Tongue (tissue), 2 donors: ENCODE data around the gene PLA2G4D. TPM values are rescaled to one million over a fixed set of nuclear protein-coding genes. Genes with fewer than 3 reads are reported as not detected.
A peak's percentile ranks its signal among the peaks of the same experiment; 100 is the strongest.

ENCODE experiments used
- DNase-seq: peaks from one replicate; pipeline ENCODE4 v3.0.0-alpha.2; 2015
- total RNA-seq: library from RNA; depleted of rRNA; stranded (reverse); fragments of >200 nt; gene quantifications from one replicate; pipeline ENCODE4 v1.2.3, GENCODE V29; 2014

PLA2G4D gene
- total RNA-seq, 1 donor from 2014 or later = not detected

- DNase-seq = no peak
These were observed 3.6 kb downstream of the PLA2G4D start for GRCh38 chr15:42090781-42091180.

GRCh38 chr15:42090370-42090769 lies 4.0 kb downstream of the PLA2G4D start:
- DNase-seq = no peak

DNA sequence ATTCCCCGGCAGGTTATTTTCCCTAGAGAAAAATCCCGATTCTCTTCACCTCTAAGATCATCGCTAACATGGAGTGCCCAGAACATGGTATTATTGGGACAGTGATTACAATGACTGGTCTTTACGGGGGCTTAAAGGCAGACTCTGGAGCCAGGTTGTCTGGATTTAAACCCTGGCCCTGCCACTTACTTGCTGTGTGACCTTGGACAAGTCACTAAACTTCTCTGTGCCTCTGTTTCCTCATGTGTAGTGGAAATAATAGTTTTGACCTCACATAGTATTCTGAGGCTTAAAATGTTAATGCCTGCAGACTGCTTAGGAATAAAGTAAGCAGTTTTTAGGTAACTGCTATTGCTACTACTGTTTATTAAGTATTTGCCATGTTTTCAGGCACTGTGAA lies 4.4 kb downstream of the PLA2G4D start:
- no peak for DNase-seq

DNA sequence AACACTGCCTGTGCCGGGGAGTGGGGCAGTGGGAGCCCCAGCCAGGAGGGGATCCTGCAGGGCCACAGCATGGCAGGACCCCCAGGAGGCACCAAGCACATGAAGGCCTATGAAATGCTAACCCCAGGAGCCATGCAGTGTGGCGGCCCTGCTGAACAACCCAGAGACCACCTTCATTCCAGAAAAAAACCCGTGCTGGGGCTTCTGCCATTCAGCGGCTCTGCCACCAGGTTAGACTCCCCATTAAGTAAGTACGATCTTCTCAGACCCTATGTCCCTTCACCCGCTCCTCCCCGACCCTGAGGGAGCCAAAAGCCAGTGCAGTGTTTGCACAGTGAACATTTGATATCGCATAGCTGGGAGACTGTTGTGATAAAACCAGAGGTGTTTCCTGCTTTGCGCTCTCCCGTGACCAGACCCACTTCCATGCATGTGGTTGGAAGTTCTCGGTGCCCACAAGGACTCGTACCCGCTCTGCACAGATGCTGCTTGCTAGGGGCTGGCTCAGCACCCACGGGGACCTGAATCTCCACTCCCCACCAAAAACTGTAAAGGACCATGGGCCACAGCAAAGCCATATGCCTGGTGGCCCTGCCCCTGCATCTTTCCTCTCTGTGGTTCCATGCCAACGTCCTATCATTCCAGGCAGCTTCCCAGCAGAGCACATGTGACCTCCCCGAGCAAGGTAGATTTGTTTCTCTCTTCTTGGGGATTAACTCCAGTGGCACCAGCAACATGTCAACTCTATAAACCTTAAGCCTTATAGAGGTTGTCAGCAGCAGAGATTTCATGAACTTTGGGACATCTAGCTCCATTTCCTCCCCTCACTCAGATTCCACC lies 5.3 kb downstream of the PLA2G4D start:
- DNase-seq = no peak

- DNase-seq = no peak
These were observed 6.2 kb downstream of the PLA2G4D start for GRCh38 chr15:42087926-42088800.

GRCh38 chr15:42087460-42087859 lies 6.9 kb downstream of the PLA2G4D start:
- DNase-seq = no peak

GRCh38 chr15:42085721-42086120 lies 8.6 kb downstream of the PLA2G4D start:
- DNase-seq = no peak

GRCh38 chr15:42085236-42085605 lies 9.1 kb downstream of the PLA2G4D start:
- DNase-seq = no peak

DNA sequence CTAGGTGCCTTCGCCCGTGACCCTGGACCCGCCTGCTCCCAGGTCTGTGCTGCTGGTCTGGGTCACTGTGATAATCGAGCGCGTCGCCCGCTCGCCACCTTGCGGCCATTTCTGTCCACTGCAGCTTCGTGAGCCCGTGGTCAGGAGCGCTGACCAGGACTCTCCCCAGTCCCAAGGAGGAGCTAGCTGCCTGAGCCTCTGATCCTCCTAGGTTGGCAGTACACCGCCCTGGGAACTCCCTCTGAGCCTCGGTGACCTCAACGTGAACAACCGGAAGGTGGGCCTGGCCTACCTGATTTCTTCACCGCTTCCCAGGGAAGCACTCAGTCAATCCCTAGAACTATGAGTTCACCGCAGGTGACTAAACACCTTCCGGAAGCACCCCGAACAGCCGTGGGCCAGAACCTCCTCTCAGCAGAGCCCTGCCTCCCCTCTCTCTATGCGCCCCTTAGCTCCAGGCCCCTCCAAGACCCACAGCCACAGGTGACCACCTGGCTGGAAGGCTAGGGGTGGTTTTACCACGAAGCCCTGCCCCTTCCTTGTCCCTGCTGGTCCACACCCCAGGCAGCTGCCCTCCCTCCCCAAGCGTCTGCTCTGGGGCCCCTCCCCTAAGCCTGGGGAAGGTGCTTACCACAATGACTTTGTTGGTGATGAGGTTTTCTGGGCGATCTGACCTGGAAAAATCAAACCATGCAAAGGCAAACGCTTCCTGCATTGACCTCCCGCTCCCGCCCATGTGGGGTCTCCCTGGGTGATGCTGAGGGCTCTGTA lies 9.7 kb downstream of the PLA2G4D start:
- DNase-seq = peak; percentile 77

GRCh38 chr15:42083916-42084315 lies 10.4 kb downstream of the PLA2G4D start:
- no peak for DNase-seq

- DNase-seq = no peak
These were observed 10.8 kb downstream of the PLA2G4D start for GRCh38 chr15:42083605-42083908.

GRCh38 chr15:42082823-42083604 lies 11.3 kb downstream of the PLA2G4D start:
- DNase-seq = peak; percentile 65

DNA sequence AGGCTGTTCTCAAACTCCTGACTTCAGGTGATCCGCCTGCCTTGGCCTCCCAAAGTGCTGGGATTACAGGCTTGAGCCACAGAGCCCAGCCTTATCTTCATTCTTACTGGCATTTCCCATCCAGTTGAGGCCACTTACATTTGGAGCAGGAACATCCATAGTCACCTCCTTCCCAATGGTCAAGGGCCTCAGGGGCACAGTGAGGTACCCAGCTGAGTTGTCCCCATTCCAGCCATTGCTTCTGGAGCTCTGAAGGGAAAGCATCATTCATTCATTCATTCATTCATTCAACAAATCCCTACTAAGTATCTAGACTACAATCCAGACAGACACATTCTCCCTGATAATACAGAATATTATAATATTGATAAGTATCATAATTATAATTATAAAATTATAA lies 12.2 kb downstream of the PLA2G4D start:
- DNase-seq = no peak

DNA sequence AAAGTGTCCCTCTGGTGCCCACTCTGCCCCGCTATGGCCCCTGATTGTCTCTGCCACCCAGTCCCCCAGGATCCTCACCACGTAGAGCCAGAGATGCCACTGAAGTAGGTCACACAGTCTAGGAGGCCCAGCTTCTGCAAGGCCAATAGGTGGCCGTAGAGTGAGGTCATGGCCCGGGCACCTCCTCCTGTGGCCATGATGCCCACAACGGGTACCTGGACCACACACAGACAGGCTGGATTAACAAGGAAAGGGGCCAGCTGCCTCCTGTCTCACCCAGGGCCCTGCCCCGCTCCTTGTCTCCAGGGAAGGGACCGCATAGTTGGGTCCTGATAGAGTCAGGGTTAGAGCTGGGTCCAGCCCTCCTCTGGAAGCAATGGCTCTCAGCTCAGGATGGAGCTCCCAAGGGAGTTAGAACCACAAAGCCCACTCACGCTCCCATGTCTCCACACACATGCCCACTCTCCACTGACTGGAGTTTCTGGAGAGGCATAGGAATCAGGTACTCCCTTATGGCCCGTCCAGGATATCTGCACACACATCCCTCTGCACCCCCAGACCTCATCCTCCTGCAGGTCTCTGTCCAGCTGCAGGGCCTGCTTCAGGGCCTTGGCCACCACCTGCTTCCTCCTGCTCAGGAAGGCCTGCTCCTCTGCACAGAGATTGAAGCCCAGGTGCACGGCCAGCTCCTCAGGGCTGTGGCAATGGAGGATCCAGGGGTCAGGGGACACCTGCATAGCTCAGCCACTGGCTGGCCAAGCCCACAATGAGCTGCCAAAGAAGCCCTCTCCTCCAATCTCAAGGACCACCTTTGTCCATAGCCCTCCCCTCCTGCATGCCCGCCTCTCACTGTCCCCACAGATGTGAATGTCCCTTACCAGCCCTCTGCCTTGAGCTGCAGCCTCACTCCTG lies 13.2 kb downstream of the PLA2G4D start:
- no peak for DNase-seq

GRCh38 chr15:42080186-42080918 lies 14.0 kb downstream of the PLA2G4D start:
- no peak for DNase-seq

DNA sequence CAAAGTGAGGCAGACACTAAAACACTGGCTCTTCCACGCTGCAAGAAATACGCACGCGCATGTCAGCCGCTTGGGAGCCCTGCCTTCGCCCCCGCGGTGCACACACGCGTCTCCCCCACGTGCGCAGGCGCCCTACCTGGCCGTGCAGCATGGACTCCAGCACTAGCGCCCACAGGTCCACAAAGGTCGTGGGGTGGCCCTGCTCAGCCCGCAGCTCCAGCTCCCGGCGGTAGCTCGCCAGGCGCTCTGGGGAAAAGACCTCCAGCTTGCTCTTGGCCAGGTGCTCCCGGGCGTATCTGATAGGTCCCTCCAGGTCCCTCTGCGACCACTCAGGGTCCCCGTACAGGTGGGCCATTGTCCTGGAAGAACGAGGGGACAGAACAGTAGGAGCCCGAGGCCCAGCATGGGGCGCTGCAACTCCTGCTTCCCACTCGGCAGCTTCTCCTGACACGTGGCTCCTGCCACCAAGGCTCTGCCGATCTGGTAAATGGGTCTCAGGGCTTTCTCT lies 14.9 kb downstream of the PLA2G4D start:
- no peak for DNase-seq

- DNase-seq = no peak
These were observed 15.5 kb downstream of the PLA2G4D start for GRCh38 chr15:42078903-42079302.

- no peak for DNase-seq
These were observed 16.7 kb downstream of the PLA2G4D start for GRCh38 chr15:42077689-42078088.

GRCh38 chr15:42073418-42073817 lies 20.9 kb downstream of the PLA2G4D start:
- no peak for DNase-seq

DNA sequence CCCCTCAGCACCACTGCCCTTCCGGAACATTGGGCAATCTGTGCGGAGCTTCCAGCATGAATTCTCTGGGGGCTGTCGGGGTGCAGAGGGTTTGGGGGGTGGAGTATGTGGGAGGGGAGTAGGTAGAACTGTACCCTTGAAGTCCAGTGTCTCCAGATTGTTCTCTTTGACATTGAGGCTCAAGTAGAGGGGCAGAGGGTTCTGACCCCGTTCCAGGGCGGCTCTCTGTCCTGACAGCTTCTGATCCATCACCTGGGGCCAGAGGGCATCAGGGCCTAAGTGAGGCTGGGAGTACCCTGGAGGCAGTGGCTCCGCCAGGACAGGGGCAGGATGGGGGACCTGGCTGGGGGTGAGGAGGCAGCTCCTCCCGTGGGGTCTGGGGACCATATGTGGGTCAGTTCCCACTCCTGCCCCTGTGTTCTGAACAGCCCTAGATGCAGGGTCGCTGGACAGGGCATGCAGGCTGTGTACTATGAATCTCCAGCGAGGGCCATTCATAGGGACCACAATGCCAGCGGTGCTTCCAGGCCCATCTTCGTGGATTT lies 22.1 kb downstream of the PLA2G4D start:
- DNase-seq = no peak
